Neural cell (in vitro differentiated cells): ENCODE data around the gene NHLRC4.

Experiments
- EZH2 ChIP-seq: fragments of 200-600, 300-800 bp; shearing (Covaris generic), sonication (generic); IDR thresholded peaks from 2 replicates; pipeline ENCODE4 v1.6.1; 2014; ENCODE audit warnings: antibody characterized with exemption, low read length, borderline replicate concordance, mild to moderate bottlenecking; ENCODE audit not compliant: insufficient read depth, poor library complexity, severe bottlenecking
- POLR2AphosphoS5 ChIP-seq: IDR thresholded peaks from 2 replicates; pipeline ENCODE4 v1.6.1; 2012
- TF ChIP-seq, protein P1 (sequence below): fragments of 450-650 bp; IDR thresholded peaks from 2 replicates; pipeline ENCODE4 v1.5.1; 2014; ENCODE audit warnings: antibody characterized with exemption, mild to moderate bottlenecking, moderate library complexity; ENCODE audit not compliant: poor library complexity, severe bottlenecking

DNA sequence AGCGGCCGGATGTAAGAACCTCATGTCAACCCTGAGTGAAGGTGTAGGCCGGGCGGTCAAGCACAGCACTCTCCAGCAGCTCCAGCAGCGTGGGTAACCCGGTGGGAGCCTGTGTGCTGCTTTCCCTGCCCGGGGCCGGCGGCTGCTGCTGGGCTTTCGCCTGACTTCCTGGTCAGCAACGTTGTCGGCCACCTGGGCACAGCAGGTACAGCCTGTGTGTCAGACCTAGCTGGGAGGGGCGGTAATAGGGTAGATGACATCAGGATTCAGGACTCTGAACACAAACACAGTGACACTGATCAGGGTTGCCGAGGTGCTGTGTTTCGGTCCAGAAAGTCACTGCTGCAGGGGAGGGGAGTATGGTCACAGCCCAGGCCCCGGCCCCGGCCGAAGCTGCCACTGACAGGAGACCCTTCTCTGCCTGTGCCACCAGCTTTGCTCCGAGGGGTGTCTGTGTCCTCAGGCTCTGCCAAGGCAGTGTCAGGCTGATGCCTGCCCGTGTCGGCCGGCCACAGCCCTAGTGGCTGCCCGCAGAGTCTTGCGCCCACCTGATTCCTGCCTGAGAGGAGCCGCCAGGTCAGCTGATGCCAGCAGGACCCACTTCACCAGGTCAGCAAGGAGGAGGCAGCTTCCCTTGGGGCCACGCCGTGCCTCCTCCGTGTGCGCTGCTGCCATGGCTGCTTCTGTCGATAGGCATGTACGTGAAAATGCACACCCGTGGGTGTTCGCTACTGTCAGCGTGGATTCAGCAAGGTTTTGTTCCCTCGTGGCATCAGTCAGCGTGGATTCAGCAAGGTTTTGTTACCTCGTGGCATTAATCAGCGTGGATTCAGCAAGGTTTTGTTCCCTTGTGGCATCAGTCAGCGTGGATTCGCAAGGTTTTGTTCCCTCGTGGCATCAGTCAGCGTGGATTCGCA lies 32.3 kb downstream of the NHLRC4 start:
- TF ChIP-seq, protein P1, sequence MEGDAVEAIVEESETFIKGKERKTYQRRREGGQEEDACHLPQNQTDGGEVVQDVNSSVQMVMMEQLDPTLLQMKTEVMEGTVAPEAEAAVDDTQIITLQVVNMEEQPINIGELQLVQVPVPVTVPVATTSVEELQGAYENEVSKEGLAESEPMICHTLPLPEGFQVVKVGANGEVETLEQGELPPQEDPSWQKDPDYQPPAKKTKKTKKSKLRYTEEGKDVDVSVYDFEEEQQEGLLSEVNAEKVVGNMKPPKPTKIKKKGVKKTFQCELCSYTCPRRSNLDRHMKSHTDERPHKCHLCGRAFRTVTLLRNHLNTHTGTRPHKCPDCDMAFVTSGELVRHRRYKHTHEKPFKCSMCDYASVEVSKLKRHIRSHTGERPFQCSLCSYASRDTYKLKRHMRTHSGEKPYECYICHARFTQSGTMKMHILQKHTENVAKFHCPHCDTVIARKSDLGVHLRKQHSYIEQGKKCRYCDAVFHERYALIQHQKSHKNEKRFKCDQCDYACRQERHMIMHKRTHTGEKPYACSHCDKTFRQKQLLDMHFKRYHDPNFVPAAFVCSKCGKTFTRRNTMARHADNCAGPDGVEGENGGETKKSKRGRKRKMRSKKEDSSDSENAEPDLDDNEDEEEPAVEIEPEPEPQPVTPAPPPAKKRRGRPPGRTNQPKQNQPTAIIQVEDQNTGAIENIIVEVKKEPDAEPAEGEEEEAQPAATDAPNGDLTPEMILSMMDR = no peak
- no peak for TF ChIP-seq EZH2
- TF ChIP-seq POLR2AphosphoS5 = no peak
